SK-N-MC (cell line): ENCODE data around the gene TAF4.

Experiments used
- EZH2 ChIP-seq: fragments of 200-600 bp; sonication (generic); IDR thresholded peaks from one replicate; pipeline ENCODE4 v1.6.1; 2017; ENCODE audit warnings: antibody characterized with exemption
- FOXP2 ChIP-seq: optimal IDR thresholded peaks from 2 replicates; pipeline ENCODE3; 2011; ENCODE audit warnings: mild to moderate bottlenecking, moderate library complexity; ENCODE audit not compliant: insufficient read depth; ENCODE audit errors: extremely low read length, control extremely low read depth

- TF ChIP-seq EZH2 (no peak), FOXP2 (no peak)
Measured at GRCh38 chr20:62020935-62021701, 44.6 kb downstream of the TAF4 start.
